ES-I3 (cell line): ENCODE measurements around the gene CRTC1.

Experiments
- H3K36me3 ChIP-seq: 2 replicates; pipeline ENCODE4 v1.6.1; 2013; ENCODE audit warnings: mild to moderate bottlenecking, low read length, control low read depth, moderate library complexity; ENCODE audit not compliant: insufficient read depth
- H3K4me1 ChIP-seq: 2 replicates; pipeline ENCODE4 v1.6.1; 2013; ENCODE audit warnings: mild to moderate bottlenecking, control low read depth, low read length; ENCODE audit not compliant: insufficient read depth
- H3K9ac ChIP-seq: 2 replicates; pipeline ENCODE4 v1.6.1; 2013; ENCODE audit warnings: low read depth, mild to moderate bottlenecking, low read length, moderate library complexity
- H3K9me3 ChIP-seq: 2 replicates; pipeline ENCODE4 v1.6.1; 2013; ENCODE audit warnings: mild to moderate bottlenecking, low read length, moderate library complexity; ENCODE audit not compliant: control insufficient read depth, insufficient read depth

Gene CRTC1

GRCh38 chr19:18647807-18648206, 35.7 kb upstream of the CRTC1 start:
- Histone ChIP-seq H3K36me3 (no peaks in the 10 kb centered on the region), H3K9me3 (no peaks in the 10 kb centered on the region), H3K4me1 (peaks cover 45% of the 10 kb centered on the region), H3K9ac (no peak overlapping the region)

GRCh38 chr19:18648973-18649315, 34.5 kb upstream of the CRTC1 start:
- H3K4me1 ChIP-seq, result peaks cover 45% of the 10 kb centered on the region
- H3K9ac ChIP-seq, result no peak overlapping the region
- H3K9me3 ChIP-seq, result no peaks in the 10 kb centered on the region
- no peaks in the 10 kb centered on the region for H3K36me3 ChIP-seq

GRCh38 chr19:18649371-18650020, 34.0 kb upstream of the CRTC1 start:
- no peaks in the 10 kb centered on the region for H3K9me3 ChIP-seq
- H3K9ac ChIP-seq, result no peak overlapping the region
- H3K36me3 ChIP-seq, result no peaks in the 10 kb centered on the region
- peaks cover 41% of the 10 kb centered on the region for H3K4me1 ChIP-seq

- H3K36me3 ChIP-seq, result no peaks in the 10 kb centered on the region
- H3K9ac ChIP-seq, result no peak overlapping the region
- no peaks in the 10 kb centered on the region for H3K9me3 ChIP-seq
- peaks cover 36% of the 10 kb centered on the region for H3K4me1 ChIP-seq
These were observed 33.5 kb upstream of the CRTC1 start for GRCh38 chr19:18650021-18650390.

- H3K9me3 ChIP-seq, result no peaks in the 10 kb centered on the region
- no peak overlapping the region for H3K9ac ChIP-seq
- H3K36me3 ChIP-seq, result no peaks in the 10 kb centered on the region
- H3K4me1 ChIP-seq, result peaks cover 33% of the 10 kb centered on the region
These were observed 32.9 kb upstream of the CRTC1 start for GRCh38 chr19:18650468-18651041.

GRCh38 chr19:18651300-18651699, 32.2 kb upstream of the CRTC1 start:
- Histone ChIP-seq H3K36me3 (no peaks in the 10 kb centered on the region), H3K9me3 (no peaks in the 10 kb centered on the region), H3K4me1 (peaks cover 33% of the 10 kb centered on the region), H3K9ac (no peak overlapping the region)

GRCh38 chr19:18651733-18652132, 31.7 kb upstream of the CRTC1 start:
- peaks cover 33% of the 10 kb centered on the region for H3K4me1 ChIP-seq
- no peaks in the 10 kb centered on the region for H3K9me3 ChIP-seq
- H3K36me3 ChIP-seq, result no peaks in the 10 kb centered on the region
- no peak overlapping the region for H3K9ac ChIP-seq

GRCh38 chr19:18653853-18654252, 29.6 kb upstream of the CRTC1 start:
- peaks cover 37% of the 10 kb centered on the region for H3K4me1 ChIP-seq
- no peak overlapping the region for H3K9ac ChIP-seq
- H3K36me3 ChIP-seq, result no peaks in the 10 kb centered on the region
- H3K9me3 ChIP-seq, result no peaks in the 10 kb centered on the region

GRCh38 chr19:18654469-18654868, 29.0 kb upstream of the CRTC1 start:
- Histone ChIP-seq H3K9me3 (no peaks in the 10 kb centered on the region), H3K9ac (no peak overlapping the region), H3K4me1 (peaks cover 31% of the 10 kb centered on the region), H3K36me3 (no peaks in the 10 kb centered on the region)

GRCh38 chr19:18655173-18655844, 28.2 kb upstream of the CRTC1 start:
- no peak overlapping the region for H3K9ac ChIP-seq
- peaks cover 29% of the 10 kb centered on the region for H3K4me1 ChIP-seq
- no peaks in the 10 kb centered on the region for H3K9me3 ChIP-seq
- no peaks in the 10 kb centered on the region for H3K36me3 ChIP-seq

GRCh38 chr19:18656337-18657086, 27.0 kb upstream of the CRTC1 start:
- Histone ChIP-seq H3K4me1 (peaks cover 19% of the 10 kb centered on the region; the same call in 1 of the 2 replicates), H3K36me3 (no peaks in the 10 kb centered on the region), H3K9me3 (no peaks in the 10 kb centered on the region), H3K9ac (no peak overlapping the region)

GRCh38 chr19:18657590-18658365, 25.7 kb upstream of the CRTC1 start:
- H3K9ac ChIP-seq, result no peak overlapping the region
- no peaks in the 10 kb centered on the region for H3K9me3 ChIP-seq
- no peaks in the 10 kb centered on the region for H3K36me3 ChIP-seq
- peaks cover 16% of the 10 kb centered on the region for H3K4me1 ChIP-seq

GRCh38 chr19:18658366-18658855, 25.1 kb upstream of the CRTC1 start:
- Histone ChIP-seq H3K36me3 (no peaks in the 10 kb centered on the region), H3K9me3 (no peaks in the 10 kb centered on the region), H3K9ac (no peak overlapping the region), H3K4me1 (peaks cover 21% of the 10 kb centered on the region)
